Stimulated activated CD8-positive, alpha-beta memory T cell treated with anti-CD3 and anti-CD28 coated beads, Interleukin-12 subunit alpha, Interleukin-12 subunit beta, amount 100 ng/mL, for 4 hours (primary cell): ENCODE data around the gene PIK3AP1.
"Not testable (repeated sequence)": the region's sequence is repeated elsewhere in the genome, so short reads cannot be mapped to it uniquely, and the experiment has no call there.

Experiments
- DNase-seq: peaks from one replicate; pipeline ENCODE4 v3.0.0-alpha.2; 2020; ENCODE audit warnings: low read depth

PIK3AP1 gene

GRCh38 chr10:96719850-96720421 lies 378 bp downstream of the PIK3AP1 start:
- DNase-seq: peak; percentile 55

GRCh38 chr10:96719200-96719599 lies 1.1 kb downstream of the PIK3AP1 start:
- no peak for DNase-seq

- DNase-seq: no peak
Observed at GRCh38 chr10:96718304-96718990, 1.9 kb downstream of the PIK3AP1 start.

GRCh38 chr10:96716390-96716789 lies 3.9 kb downstream of the PIK3AP1 start:
- no peak for DNase-seq

GRCh38 chr10:96714746-96715255 lies 5.5 kb downstream of the PIK3AP1 start:
- DNase-seq: no peak

GRCh38 chr10:96714031-96714590 lies 6.2 kb downstream of the PIK3AP1 start:
- DNase-seq: no peak

- DNase-seq: no peak
Observed at GRCh38 chr10:96712662-96713271, 7.5 kb downstream of the PIK3AP1 start.

- no peak for DNase-seq
Observed at GRCh38 chr10:96711048-96711728, 9.1 kb downstream of the PIK3AP1 start.

- no peak for DNase-seq
Observed at GRCh38 chr10:96709525-96709924, 10.8 kb downstream of the PIK3AP1 start.

- DNase-seq: no peak
Observed at GRCh38 chr10:96708996-96709395, 11.3 kb downstream of the PIK3AP1 start.

GRCh38 chr10:96708456-96708855 lies 11.9 kb downstream of the PIK3AP1 start:
- DNase-seq: no peak

GRCh38 chr10:96706331-96706853 lies 13.9 kb downstream of the PIK3AP1 start:
- no peak for DNase-seq

GRCh38 chr10:96705134-96705533 lies 15.2 kb downstream of the PIK3AP1 start:
- DNase-seq: no peak

GRCh38 chr10:96704563-96704962 lies 15.8 kb downstream of the PIK3AP1 start:
- DNase-seq: no peak

GRCh38 chr10:96703358-96703757 lies 17.0 kb downstream of the PIK3AP1 start:
- no peak for DNase-seq

GRCh38 chr10:96701265-96701664 lies 19.0 kb downstream of the PIK3AP1 start:
- no peak for DNase-seq

GRCh38 chr10:96700374-96701099 lies 19.8 kb downstream of the PIK3AP1 start:
- DNase-seq: no peak

- DNase-seq: no peak
Observed at GRCh38 chr10:96699613-96700012, 20.7 kb downstream of the PIK3AP1 start.

- DNase-seq: not testable (repeated sequence)
Observed at GRCh38 chr10:96698305-96698704, 22.0 kb downstream of the PIK3AP1 start.

- DNase-seq: no peak
Observed at GRCh38 chr10:96697438-96697837, 22.9 kb downstream of the PIK3AP1 start.

- DNase-seq: no peak
Observed at GRCh38 chr10:96696845-96697425, 23.4 kb downstream of the PIK3AP1 start.
